HG02610 (cell line): Measurements from ENCODE around the gene ERCC6L.
"Not testable (repeated sequence)": the region's sequence is repeated elsewhere in the genome, so short reads cannot be mapped to it uniquely, and the experiment has no call there.

Experiments used
- ATAC-seq: cut with Tn5 transposase; IDR thresholded peaks from one replicate; pipeline ENCODE4 v1.9.1; 2021; ENCODE audit warnings: mild to moderate bottlenecking, moderate library complexity; ENCODE audit not compliant: unreplicated experiment

The ERCC6L gene

GRCh38 chrX:72247206-72247942 lies 8.5 kb upstream of the ERCC6L start:
- no peak for ATAC-seq

DNA sequence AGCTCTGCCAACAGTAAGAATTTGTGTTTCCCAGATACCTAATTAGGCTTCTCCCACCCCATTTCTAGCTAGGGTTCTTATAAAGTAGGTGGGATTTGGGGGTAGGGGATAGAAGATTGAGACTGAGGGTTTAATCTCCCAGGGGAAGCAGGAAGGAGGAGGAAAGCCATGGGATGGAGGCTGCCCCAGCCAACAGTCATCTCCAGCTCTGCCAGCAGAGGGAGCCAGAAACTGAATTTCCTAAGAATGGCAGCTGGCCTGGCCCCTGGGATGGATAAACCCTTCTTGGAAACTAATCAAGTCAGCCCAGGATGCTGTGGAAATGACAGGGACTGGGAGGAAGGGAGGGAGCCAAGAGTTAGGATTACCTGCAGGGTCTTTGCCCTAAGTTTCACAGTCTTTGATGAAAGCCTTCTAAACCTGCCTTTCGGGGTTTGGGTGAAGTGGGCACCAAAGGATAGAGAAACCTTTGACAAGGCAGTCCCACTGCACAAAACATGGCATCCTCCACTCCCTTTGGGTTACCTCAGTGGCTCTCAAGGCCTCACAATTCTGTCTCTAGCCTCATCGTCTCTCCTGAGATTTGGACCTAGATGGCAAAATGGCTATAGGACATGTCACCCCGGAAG lies 6.7 kb upstream of the ERCC6L start:
- no peak for ATAC-seq

GRCh38 chrX:72243472-72243871 lies 4.6 kb upstream of the ERCC6L start:
- no peak for ATAC-seq

- no peak for ATAC-seq
These were observed 2.1 kb upstream of the ERCC6L start for GRCh38 chrX:72240976-72241375.

GRCh38 chrX:72238183-72238582 lies 644 bp downstream of the ERCC6L start:
- no peak for ATAC-seq

DNA sequence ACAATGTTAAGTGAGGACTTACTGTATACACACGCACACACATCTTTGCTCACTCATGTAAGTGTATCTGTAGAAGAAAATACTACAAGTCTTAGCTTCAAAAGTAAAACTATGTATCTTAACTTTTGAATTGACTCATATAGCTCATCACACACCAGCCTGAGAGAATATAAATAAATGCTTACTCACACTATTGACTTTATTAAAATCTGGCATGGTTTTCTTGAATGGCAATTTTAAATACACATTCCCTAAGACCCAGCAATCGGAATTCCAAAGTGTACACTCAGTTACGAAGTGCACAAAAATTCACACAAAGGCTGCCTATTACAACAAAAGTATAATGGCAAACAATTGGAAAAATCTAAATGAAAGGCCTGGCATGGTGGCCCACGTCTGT lies 2.0 kb downstream of the ERCC6L start:
- ATAC-seq: no peak

GRCh38 chrX:72230290-72230689 lies 8.5 kb downstream of the ERCC6L start:
- no peak for ATAC-seq

- not testable (repeated sequence) for ATAC-seq
These were observed 18.5 kb downstream of the ERCC6L start for GRCh38 chrX:72220375-72220774.

- no peak for ATAC-seq
These were observed 21.9 kb downstream of the ERCC6L start for GRCh38 chrX:72216973-72217372.

- ATAC-seq: no peak
These were observed 30.6 kb downstream of the ERCC6L start for GRCh38 chrX:72208126-72208800.

DNA sequence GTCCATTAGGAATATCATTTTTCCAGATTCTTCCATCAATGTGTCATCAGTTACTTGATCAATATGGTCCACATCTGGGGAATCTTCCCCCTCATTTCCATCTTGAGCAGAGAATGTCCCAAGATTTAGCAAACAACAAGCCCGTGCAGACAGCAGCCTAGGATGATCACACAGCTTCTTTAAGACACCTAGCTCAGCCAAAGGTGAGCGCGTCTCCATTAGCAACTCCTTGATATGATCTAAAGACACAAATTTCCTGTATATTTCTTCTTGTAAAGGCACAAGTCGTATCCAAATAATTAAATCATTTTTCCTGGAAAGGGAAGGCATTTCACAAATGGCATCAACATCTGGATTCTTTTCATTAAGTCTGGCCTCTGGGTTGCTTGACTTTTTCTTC lies 31.5 kb downstream of the ERCC6L start:
- no peak for ATAC-seq

DNA sequence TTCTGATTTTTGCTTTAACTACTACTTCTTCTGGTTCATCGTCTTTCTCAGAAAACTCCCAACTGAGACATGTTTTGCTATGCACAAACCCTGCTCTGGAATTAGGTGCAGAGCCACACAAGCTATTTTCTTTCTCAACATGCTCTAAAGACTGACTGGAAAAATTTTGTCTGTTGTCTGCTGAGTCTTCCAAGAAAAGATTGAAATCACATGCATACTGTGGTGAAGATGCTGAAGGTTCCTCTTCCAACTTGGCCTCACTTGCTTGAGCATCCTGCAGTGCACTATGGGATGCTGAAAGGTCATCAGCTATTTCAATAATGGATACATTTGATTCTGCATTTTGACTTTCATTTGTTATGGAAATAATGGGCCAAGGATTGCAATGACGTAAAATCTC lies 33.1 kb downstream of the ERCC6L start:
- ATAC-seq: no peak

GRCh38 chrX:72203421-72203820 lies 35.4 kb downstream of the ERCC6L start:
- no peak for ATAC-seq

DNA sequence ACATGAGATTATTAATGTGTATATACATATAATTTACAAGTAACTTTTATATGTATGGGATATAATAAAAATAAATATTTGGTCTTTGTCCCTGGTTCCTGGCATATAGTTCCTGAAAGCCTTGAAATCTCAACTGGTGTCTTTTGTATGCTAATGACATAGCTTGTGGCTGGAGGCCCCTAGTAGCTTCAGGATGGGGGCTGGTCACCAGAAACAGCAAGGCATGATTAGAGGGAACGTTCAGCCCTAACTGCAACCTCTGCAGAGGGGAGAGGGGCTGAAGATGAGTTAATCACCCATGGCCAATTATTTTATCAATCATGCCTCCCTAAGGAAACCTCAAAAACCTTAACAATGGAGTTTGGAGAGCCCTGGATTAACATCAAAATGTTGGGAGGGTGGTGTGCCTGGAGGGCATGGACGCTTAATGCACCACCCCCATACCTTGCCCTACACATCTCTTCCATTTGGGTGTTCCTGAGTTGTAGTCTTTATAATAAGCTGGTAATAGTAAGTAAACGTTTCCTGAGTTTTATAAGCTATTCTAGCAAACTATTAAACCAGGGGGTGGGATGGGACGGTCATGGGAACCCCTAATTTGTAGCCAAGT lies 35.9 kb downstream of the ERCC6L start:
- ATAC-seq: no peak

DNA sequence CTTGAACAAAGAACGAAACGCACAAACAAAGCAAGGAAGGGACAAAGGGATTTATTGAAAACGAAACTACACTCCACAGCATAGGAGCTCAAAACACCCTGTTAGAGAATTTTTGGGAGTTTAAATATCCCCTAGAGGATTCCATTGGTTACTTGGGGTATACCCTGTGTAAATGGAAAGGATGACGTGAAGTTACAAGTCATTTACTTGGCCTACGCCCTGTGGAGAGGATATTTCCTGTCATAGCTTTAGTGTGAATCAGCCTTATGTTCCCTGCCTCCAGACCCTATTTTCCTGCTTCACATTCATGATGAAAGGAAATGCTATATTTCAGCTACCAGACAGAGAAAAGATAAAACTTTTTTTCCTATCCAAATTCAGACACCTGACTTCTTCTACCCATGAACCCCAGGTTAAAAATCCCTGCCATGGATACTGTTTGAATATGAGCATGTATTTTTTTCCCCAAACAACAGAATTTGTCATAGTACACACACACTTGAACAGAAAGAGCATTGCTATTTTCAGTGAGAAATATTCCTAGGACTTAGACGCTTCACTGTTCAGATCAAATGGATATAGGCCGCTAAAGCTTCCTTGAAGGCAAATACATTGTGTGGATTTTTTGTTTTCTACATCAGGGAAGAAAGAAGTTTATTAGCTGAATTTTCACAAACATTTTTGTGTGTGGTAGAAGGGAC lies 36.8 kb downstream of the ERCC6L start:
- no peak for ATAC-seq

- ATAC-seq: no peak
These were observed 55.9 kb downstream of the ERCC6L start for GRCh38 chrX:72182924-72183323.

GRCh38 chrX:72181178-72182125 lies 57.4 kb downstream of the ERCC6L start, which contains the start of gene PIN4:
Gene PIN4, plus strand, starts transcription at chrX:72181757. Its CDS starts 29 bp downstream, at chrX:72181786.
- ATAC-seq: peak; percentile 96

GRCh38 chrX:72180539-72180938 lies 58.3 kb downstream of the ERCC6L start:
- no peak for ATAC-seq

GRCh38 chrX:72176981-72177380 lies 61.8 kb downstream of the ERCC6L start:
- ATAC-seq: no peak

DNA sequence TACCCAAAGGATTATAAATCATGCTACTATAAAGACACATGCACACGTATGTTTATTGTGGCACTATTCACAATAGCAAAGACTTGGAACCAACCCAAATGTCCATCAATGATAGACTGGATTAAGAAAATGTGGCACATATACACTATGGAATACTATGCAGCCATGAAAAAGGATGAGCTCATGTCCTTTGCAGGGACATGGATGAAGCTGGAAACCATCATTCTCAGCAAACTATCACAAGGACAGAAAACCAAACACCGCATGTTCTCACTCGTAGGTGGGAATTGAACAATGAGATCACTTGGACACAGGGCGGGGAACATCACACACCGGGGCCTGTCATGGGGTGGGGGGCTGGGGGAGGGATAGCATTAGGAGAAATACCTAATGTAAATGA lies 62.5 kb downstream of the ERCC6L start:
- not testable (repeated sequence) for ATAC-seq
